Measurements from ENCODE around the gene SORL1. TPM values are rescaled to one million over a fixed set of nuclear protein-coding genes. Genes with fewer than 3 reads are reported as not detected.
A peak's percentile ranks its signal among the peaks of the same experiment; 100 is the strongest.

SORL1 gene
- total RNA-seq, 1 experiment from 2014 or later = 68.3 TPM

DNA sequence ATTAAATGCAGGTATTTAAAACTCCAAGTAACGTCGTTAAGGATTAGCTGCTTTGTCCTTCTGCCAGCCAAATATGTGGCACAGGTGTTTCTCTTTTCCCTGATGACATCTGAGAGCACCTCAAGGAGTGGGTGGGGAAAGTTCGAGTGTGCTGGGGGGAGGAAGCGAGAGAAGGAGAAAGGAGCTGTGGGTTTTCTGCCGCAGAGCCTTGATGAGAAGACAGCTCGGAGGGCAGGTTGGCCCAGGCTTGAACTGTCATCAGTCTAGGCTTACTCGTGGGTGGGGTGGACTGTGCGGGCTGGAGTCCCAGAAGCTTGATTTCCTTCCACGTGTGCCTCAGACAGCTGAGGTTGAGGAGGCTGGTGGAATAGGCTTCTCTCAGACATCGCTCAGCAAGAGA lies 15.9 kb downstream of the SORL1 start:
- H3K4me1 Mint-ChIP-seq = peaks cover 70 to 72% of the 10 kb centered on the region in 2 experiments
- no peak overlapping the region for H3T11ph ChIP-seq (ENCODE audit: low read length)
- H2BK5ac ChIP-seq (ENCODE audit: insufficient read length, low read length) = no peak overlapping the region
- no peak overlapping the region for H3K4me2 ChIP-seq (ENCODE audit: insufficient read depth, insufficient read length, low read length)
- no peaks in the 10 kb centered on the region for H3K27me3 ChIP-seq (ENCODE audit: insufficient read depth, low read length)
- H2BK120ac ChIP-seq (ENCODE audit: low read depth, low read length, poor library complexity, severe bottlenecking) = no peak overlapping the region
- H4K91ac ChIP-seq (ENCODE audit: insufficient read length, low read depth, low read length) = no peak overlapping the region
- H4K8ac ChIP-seq (replicated peaks; ENCODE audit: insufficient read length, low read depth, low read length) = no peak overlapping the region
- no peak overlapping the region for H2AFZ ChIP-seq (ENCODE audit: low read length)
- H3K27ac ChIP-seq (ENCODE audit: insufficient read length, low read depth, low read length) = no peak overlapping the region
- no peak overlapping the region for H3K56ac ChIP-seq (ENCODE audit: insufficient read length, low read depth, low read length)
- TF ChIP-seq CTCF (conservative IDR thresholded peaks at IDR 0.05) = no peak
- no peak overlapping the region for H2BK20ac ChIP-seq (ENCODE audit: low read depth, low read length, poor library complexity, severe bottlenecking)
- peaks cover 4% of the 10 kb centered on the region for H3K79me1 ChIP-seq (ENCODE audit: insufficient read depth, low read depth, low read length, poor library complexity, severe bottlenecking)
- H3K9me3 Mint-ChIP-seq = no peaks in the 10 kb centered on the region
- H2BK15ac ChIP-seq (ENCODE audit: low read depth, low read length) = 0 out of 2 replicates have a peak overlapping the region, but pooled peaks have one; percentile 9
- H3K4me1 ChIP-seq (ENCODE audit: insufficient read depth, low read length) = peaks cover 28% of the 10 kb centered on the region; the same call in 1 of the 2 replicates
- H2AK5ac ChIP-seq (ENCODE audit: insufficient read length, low read length) = no peak overlapping the region
- WGBS (ENCODE audit: extremely low coverage, insufficient read length, low lambda C conversion rate) = no CpG with 5 or more reads among the region's 10 CpGs
- no peak overlapping the region for H2BK12ac ChIP-seq (ENCODE audit: insufficient read length, low read depth, low read length)
- no peak overlapping the region for H4K5ac ChIP-seq (ENCODE audit: insufficient read length, low read depth, low read length)
- H4K20me1 ChIP-seq (ENCODE audit: control insufficient read depth, insufficient read depth, insufficient read length) = no peaks in the 10 kb centered on the region
- no peak overlapping the region for H3K9ac ChIP-seq (ENCODE audit: extremely low read depth, insufficient read length, low read length)
- DNase-seq = no peak
- H3K23ac ChIP-seq (ENCODE audit: insufficient read length, low read depth, low read length) = no peak overlapping the region
- H3K18ac ChIP-seq (ENCODE audit: insufficient read length, low read depth, low read length) = no peak overlapping the region
- no peaks in the 10 kb centered on the region for H3K23me2 ChIP-seq (ENCODE audit: insufficient read length, low read depth, low read length, poor library complexity, severe bottlenecking)
- peaks cover 5% of the 10 kb centered on the region; the same call in 1 of the 2 replicates for H3K79me2 ChIP-seq (ENCODE audit: insufficient read depth, low read length)
- H3K27ac Mint-ChIP-seq = peak overlapping the region; percentile 41 to 83 (median 50); a peak in 5 of 7 replicates
- no peak overlapping the region for H3K14ac ChIP-seq (ENCODE audit: insufficient read depth, low read length)
- H3K36me3 Mint-ChIP-seq (ENCODE audit: insufficient read depth in 1 of 3, low read depth in 3 of 3) = peaks cover 15 to 41% (median 17%) of the 10 kb centered on the region in 3 experiments; a peak in 6 of 7 replicates
- H3K9me3 ChIP-seq (ENCODE audit: control insufficient read depth, low read depth, low read length) = no peaks in the 10 kb centered on the region
- no peak overlapping the region for H3K4ac ChIP-seq (ENCODE audit: low read depth, low read length)
- H3K4me3 Mint-ChIP-seq = no peak overlapping the region
- H3K27me3 Mint-ChIP-seq (ENCODE audit: low read depth) = no peaks in the 10 kb centered on the region

Data from H9 (cell line).